ENCODE measurements around the gene MGAT1.
"Not testable (repeated sequence)": the region's sequence is repeated elsewhere in the genome, so short reads cannot be mapped to it uniquely, and the experiment has no call there.

MGAT1 gene

DNA sequence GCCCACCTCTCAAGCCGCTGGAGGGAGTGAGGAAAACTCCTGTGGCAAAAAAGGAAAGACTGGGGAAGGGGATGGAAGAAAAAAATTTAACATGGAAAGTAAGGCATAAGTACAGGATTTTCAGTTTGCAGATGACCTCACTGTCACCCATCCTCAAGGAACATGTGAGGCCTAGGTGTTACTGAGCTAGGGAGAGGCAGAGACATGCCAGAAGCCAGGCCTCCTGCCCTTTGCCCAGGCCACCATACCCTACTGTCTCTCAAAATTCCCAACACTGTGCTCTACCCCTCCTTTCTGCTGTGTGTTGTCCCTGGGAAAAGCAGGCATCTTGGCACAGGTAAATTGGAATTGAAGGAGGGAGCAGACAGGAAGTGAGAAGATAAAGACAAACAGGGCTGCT is 4.4 kb upstream of the MGAT1 start:
- in situ Hi-C loops (cut with MboI; ENCODE audit: low sequenced_read_pairs) = no loop called here

DNA sequence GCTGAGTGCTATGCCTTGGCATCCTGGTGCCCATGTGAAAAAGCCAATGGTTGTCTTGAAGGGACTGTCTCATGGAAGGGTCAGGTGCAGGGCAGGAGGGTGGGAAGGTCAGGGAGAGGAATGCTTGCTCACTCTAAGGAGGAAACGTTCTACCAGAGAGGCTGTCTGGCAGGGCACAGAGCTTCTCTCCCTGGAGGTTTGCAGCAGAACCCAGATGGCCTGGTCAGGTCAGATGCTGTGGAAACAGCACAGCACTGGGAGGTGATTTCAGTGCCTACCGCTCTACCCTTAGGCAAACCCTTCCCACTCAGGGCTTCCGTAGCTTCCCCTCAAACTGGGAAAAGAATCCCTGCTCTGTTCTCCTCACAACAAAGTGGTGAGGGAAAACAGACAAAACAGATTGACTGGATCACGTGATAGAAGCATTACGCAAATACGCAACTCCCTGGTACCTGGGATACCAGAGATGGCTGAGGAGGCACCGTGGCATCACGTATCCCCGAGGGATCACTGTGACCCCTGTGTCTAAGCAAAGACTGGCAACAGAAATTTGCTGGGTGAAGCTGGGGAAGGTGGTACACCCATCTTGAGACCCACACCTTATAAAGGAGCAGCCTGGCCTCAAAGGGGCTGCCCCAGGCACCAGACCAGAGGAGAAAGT is 3.9 kb upstream of the MGAT1 start:
- in situ Hi-C loops (cut with MboI; ENCODE audit: low sequenced_read_pairs) = no loop called here

DNA sequence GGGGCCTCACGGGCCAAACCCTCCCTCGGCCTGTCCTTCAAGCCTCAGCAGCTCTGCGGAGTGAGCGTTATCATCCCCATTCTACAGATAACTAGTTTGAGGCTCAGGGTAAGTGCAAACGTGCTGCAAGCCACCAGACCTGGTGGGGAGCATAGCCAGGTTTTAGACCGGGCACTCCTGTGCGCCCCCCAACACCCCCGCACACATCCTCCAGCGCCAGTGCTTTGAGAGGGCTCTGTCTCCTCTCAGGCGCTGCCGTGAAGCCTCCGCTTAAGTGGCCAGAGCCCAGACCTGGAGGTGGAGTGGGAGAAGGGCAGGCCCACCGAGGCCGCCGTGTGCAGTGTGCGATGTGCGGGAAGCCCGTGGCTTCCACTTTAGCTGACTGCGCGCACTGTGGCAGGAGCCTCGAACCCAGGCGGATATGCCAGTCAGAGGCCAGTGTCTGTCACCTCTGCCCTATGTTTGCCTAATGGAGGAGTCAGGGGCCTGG is 1.6 kb upstream of the MGAT1 start:
- in situ Hi-C loops (cut with MboI; ENCODE audit: low sequenced_read_pairs) = loop anchor here (5.0 kb wide), 1 partner anchor 58 kb away; the partner anchor contains the start of gene ZFP62

DNA sequence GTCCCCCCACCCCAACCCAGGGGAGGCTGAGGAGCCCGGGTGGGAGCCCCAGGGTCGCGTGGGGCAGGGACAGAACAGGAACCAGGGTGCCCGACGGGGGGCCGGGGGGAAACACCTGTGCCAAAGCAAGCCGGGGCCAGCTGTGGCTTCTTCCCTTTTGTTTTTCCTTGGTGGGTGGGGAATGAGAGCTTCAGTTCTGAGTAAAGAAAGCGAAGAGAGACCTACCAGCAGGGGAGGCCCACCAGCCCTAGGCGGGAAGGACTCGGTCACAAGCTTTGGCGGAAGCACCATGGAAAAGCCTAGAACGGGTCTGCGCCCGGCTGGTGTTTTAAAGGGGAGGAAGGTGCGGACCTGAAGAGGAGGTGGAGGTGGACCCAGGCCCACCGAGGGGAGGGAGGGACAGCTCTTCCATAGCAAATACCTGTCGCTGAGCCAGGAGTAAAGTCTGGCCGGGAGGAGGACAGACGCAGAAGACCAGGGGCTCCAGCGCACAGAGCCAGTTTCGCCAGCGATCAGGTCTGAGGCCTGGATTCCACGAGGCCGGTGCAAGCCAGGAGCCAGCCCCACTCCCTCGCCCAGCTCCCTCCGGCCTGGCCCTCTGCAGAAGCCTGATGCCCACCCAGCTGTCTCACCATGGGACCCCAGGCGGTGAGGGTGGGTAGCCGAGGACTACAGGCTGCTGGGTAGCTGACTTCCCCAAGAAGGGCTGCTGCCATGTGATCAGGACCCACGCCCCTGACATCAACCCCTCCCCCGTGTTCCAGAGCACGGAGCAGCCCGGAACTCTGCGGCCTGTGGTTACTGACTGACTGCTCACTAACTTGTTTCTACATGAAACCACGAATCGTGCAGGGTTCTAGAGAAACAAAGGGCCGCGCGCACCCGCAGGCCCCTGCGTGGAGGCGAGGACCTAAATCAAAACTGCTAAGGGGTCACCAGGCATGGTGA is 849 bp upstream of the MGAT1 start:
- in situ Hi-C loops (cut with MboI; ENCODE audit: low sequenced_read_pairs) = loop anchor here (5.0 kb wide), 1 partner anchor 59 kb away; the partner anchor contains the start of gene ZFP62

DNA sequence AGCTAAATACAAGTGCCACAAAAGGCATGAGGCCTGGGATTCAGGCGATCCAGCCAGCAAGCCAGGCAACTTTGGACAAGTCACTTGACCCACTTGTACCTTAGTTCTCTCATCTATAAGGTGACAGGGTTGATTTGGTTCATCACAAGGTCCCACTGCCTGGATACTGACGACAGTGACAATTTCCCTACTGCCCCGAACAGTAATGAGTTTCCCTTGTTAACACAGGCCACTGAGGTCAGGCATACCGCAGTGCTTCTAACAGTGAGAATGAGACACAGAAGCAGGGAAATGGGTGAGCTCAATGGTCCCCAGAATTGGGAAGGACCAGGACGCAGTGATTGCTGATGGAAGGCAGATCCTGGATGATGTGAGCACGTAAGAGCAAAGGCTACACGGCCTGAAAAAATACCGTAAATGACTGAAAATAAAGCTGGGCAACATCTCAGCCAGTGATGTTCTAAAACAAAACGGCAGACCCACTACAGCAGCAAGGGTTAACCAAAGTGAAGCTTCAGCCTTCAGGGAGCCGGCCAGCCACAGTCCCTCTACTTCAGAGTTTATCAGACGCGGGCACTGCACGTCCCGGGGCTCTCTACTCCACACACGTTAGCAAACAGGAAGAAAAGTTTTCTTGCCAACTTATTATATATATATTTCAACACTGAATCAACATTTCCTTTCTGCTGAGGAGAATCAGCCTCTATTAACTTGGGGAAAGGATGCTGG is 846 bp downstream of the MGAT1 start:
- in situ Hi-C loops (cut with MboI; ENCODE audit: low sequenced_read_pairs) = loop anchor here (5.0 kb wide), 1 partner anchor 61 kb away; the partner anchor contains the start of gene ZFP62

DNA sequence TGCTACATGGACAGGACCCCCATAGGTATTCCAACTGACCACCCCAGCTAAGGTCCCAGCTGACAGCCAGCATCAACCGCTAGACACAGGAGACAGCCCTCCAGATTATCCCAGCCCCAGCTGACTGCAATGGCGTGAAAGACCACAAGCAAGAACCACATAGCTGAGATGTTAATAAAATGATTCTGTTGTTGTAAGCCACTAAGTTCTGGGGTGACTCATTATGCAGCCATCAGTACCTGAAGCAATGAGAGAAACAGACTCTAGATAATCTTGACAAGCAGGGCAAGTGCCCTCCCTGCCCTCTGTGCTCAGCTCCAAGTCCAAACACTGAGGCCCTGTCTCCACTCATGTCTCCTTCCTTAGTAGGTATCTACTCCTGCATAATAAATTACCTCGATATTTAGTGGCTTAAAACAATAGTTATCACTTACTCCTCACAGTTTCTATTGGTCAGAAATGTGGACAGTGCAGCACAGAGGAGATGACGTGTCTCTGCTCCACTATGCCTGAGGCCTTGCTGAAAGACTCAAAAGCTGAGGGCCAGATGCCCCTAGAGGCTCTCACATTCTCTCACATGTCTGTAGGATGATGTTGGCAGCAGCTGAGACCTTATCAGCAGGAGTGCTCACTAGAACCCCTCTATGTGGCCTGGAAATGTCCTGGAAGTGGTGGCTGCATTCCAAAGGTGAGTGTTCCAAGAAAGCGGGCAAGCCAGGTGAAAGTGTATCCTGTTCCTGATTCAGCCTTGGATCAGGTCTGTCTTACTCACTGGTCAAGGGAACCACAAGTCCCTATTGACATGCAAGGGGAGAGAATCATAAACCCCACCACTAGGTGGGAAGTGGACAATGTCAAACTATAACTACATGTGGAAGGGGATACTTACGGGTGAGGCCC is 2.5 kb downstream of the MGAT1 start:
- in situ Hi-C loops (cut with MboI; ENCODE audit: low sequenced_read_pairs) = loop anchor here (5.0 kb wide), 1 partner anchor 62 kb away; the partner anchor contains the start of gene ZFP62

DNA sequence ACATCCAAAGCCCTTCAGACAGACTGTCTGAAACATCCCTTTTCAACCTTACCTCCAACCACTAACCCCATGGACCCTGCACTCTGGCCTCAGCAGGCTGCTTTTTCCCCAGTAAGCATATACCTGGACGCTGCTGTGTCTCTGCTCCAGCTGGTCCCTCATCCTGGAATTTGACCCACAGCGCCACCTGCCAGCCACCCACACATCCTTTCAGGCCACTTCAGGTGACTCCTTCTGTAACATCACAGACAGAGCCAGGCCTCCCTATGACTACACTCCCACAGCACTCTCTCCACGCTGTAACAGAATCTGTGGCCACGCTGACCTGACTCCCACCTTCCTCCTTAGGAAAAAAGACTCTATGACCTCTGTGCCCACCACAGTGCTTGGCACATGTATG is 3.4 kb downstream of the MGAT1 start:
- in situ Hi-C loops (cut with MboI; ENCODE audit: low sequenced_read_pairs) = no loop called here

DNA sequence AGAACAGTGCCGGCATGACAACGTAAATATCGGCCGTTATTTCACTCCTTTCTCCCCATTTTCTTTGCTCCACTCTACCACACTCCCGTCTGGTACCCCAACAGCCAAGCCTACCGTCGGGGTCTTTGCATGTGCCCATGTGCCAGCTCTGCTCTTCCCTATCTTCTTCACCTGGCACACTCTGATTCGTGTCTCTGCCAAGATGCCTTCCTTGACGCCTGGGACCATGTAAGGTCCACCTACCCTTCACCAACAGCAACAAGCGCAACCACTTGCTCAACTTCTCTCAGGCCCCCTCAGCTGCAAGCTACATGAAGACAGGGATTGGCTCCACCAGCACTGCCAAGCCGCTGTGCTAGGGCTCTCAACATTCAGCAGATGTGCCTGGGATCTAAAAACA is 4.4 kb downstream of the MGAT1 start:
- in situ Hi-C loops (cut with MboI; ENCODE audit: low sequenced_read_pairs) = no loop called here

GRCh38 chr5:180797256-180798192 is 5.1 kb downstream of the MGAT1 start:
- in situ Hi-C loops (cut with MboI; ENCODE audit: low sequenced_read_pairs) = no loop called here

GRCh38 chr5:180795771-180796313 is 6.8 kb downstream of the MGAT1 start:
- in situ Hi-C loops (cut with MboI; ENCODE audit: low sequenced_read_pairs) = no loop called here

DNA sequence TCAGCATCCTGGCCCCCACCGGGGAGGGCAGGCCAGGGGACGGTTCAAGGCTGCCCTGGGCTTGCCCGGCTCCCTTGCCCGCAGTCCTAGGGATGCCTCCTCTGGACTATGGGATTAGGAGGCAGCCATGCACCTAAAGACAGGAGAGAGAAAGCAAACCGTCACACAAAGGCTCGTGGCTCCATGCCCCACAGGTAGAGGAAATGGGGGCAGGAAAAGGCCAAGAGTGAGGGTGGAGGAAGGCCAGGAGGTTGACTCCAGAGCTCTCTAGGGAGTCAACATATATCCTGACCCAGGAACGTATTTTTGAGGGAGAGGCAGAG is 9.7 kb downstream of the MGAT1 start:
- in situ Hi-C loops (cut with MboI; ENCODE audit: low sequenced_read_pairs) = no loop called here

DNA sequence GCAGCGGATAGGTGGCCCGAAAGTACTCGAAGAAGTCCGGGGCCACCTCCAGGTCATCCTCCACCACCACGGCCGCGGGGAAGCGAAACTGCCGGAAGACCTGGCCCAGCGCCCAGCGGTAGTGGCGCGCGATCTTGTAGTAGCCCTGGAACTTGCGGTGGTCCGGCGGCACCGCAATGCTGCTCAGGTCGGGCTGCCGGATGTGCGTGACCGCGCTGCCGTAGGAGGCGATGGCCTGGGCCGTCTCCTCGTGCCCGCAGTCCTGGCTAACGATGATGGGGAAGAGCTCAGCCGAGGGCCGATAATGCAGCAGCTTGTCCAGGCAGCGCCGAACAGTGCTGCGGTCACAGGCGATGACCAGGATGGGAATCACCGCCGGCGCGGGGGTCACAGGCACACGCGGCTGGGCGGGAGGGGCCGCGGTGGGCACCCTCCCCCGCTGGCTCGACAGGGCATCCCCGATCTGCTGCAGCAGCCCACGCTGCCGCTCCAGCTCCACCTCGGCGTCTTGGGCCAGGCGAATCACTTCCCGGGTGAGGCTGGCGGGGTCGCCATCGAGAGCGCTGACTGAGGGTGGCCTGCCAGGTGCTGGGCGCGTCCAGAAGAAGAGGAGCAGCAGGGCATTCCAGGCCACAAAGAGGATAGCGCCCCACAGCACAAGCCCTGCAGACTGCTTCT is 10.2 kb downstream of the MGAT1 start:
- in situ Hi-C loops (cut with MboI; ENCODE audit: low sequenced_read_pairs) = no loop called here

- in situ Hi-C loops (cut with MboI; ENCODE audit: low sequenced_read_pairs) = no loop called here
Observed at GRCh38 chr5:180791611-180792213, 10.9 kb downstream of the MGAT1 start.

GRCh38 chr5:180790524-180790923 is 12.1 kb downstream of the MGAT1 start:
- in situ Hi-C loops (cut with MboI; ENCODE audit: low sequenced_read_pairs) = no loop called here

GRCh38 chr5:180790020-180790419 is 12.6 kb downstream of the MGAT1 start:
- in situ Hi-C loops (cut with MboI; ENCODE audit: low sequenced_read_pairs) = no loop called here

- in situ Hi-C loops (cut with MboI; ENCODE audit: low sequenced_read_pairs) = not testable (repeated sequence)
Observed at GRCh38 chr5:180788651-180789410, 13.8 kb downstream of the MGAT1 start.
